ENCODE data around the gene BCL11B. TPM values are rescaled to one million over a fixed set of nuclear protein-coding genes. Genes with fewer than 3 reads are reported as not detected.

BCL11B gene
- total and polyA plus RNA-seq, 2 experiments from 2014 or later = 0.04 to 2.8 TPM

GRCh38 chr14:99255621-99256482 is 16.1 kb downstream of the BCL11B start:
- H3K36me3 ChIP-seq = no peaks in the 10 kb centered on the region
- H3K4me3 ChIP-seq = no peak overlapping the region
- no peak for DNase-seq (ENCODE audit: low read depth in 1 of 2, low spot score in 1 of 2)
- no peak for TF ChIP-seq CTCF (IDR thresholded peaks at IDR 0.05; ENCODE audit: low read depth, low read length)
- H3K4me1 ChIP-seq (ENCODE audit: low read depth) = peaks cover 4% of the 10 kb centered on the region
- no peak overlapping the region for H3K27ac ChIP-seq
- H3K9me3 ChIP-seq (ENCODE audit: low read depth) = no peaks in the 10 kb centered on the region
- no peaks in the 10 kb centered on the region for H3K27me3 ChIP-seq

GRCh38 chr14:99254328-99255009 is 17.5 kb downstream of the BCL11B start:
- no peak overlapping the region for H3K4me3 ChIP-seq
- peaks cover 4% of the 10 kb centered on the region for H3K4me1 ChIP-seq (ENCODE audit: low read depth)
- no peaks in the 10 kb centered on the region for H3K9me3 ChIP-seq (ENCODE audit: low read depth)
- H3K27ac ChIP-seq = no peak overlapping the region
- no peaks in the 10 kb centered on the region for H3K27me3 ChIP-seq
- H3K36me3 ChIP-seq = no peaks in the 10 kb centered on the region
- TF ChIP-seq CTCF (IDR thresholded peaks at IDR 0.05; ENCODE audit: low read depth, low read length) = no peak
- DNase-seq (ENCODE audit: low read depth in 1 of 2, low spot score in 1 of 2) = no peak

- H3K4me1 ChIP-seq (ENCODE audit: low read depth) = peaks cover 4% of the 10 kb centered on the region
- TF ChIP-seq CTCF (IDR thresholded peaks at IDR 0.05; ENCODE audit: low read depth, low read length) = no peak
- no peaks in the 10 kb centered on the region for H3K36me3 ChIP-seq
- no peak for DNase-seq (ENCODE audit: low read depth in 1 of 2, low spot score in 1 of 2)
- no peaks in the 10 kb centered on the region for H3K9me3 ChIP-seq (ENCODE audit: low read depth)
- peaks cover under 1% of the 10 kb centered on the region for H3K27me3 ChIP-seq
- no peak overlapping the region for H3K4me3 ChIP-seq
- H3K27ac ChIP-seq = no peak overlapping the region
Measured at GRCh38 chr14:99253890-99254289, 18.1 kb downstream of the BCL11B start.

GRCh38 chr14:99252940-99253868 is 18.8 kb downstream of the BCL11B start:
- Histone ChIP-seq H3K36me3 (no peaks in the 10 kb centered on the region), H3K27ac (no peak overlapping the region), H3K27me3 (peaks cover 7% of the 10 kb centered on the region), H3K4me1 (ENCODE audit: low read depth) (no peaks in the 10 kb centered on the region), H3K9me3 (ENCODE audit: low read depth) (no peaks in the 10 kb centered on the region), H3K4me3 (no peak overlapping the region)
- TF ChIP-seq CTCF (IDR thresholded peaks at IDR 0.05; ENCODE audit: low read depth, low read length) = no peak
- DNase-seq (ENCODE audit: low read depth in 1 of 2, low spot score in 1 of 2) = no peak

- Histone ChIP-seq H3K27me3 (peaks cover 14% of the 10 kb centered on the region), H3K27ac (no peak overlapping the region), H3K4me1 (ENCODE audit: low read depth) (no peaks in the 10 kb centered on the region), H3K4me3 (no peak overlapping the region), H3K36me3 (no peaks in the 10 kb centered on the region), H3K9me3 (ENCODE audit: low read depth) (no peaks in the 10 kb centered on the region)
- TF ChIP-seq CTCF (IDR thresholded peaks at IDR 0.05; ENCODE audit: low read depth, low read length) = no peak
- no peak for DNase-seq (ENCODE audit: low read depth in 1 of 2, low spot score in 1 of 2)
Measured at GRCh38 chr14:99252443-99252939, 19.5 kb downstream of the BCL11B start.
